NOMO-1 treated with DMSO at 0.1 percent for 48 hours (cell line): ENCODE data around the gene CREB3L1.
A peak's percentile ranks its signal among the peaks of the same experiment; 100 is the strongest.

Experiments
- DNase-seq: peaks from one replicate; lab custom pipeline; 2025; ENCODE audit not compliant: unreplicated experiment; lab: John Stamatoyannopoulos, UW

CREB3L1 gene

DNA sequence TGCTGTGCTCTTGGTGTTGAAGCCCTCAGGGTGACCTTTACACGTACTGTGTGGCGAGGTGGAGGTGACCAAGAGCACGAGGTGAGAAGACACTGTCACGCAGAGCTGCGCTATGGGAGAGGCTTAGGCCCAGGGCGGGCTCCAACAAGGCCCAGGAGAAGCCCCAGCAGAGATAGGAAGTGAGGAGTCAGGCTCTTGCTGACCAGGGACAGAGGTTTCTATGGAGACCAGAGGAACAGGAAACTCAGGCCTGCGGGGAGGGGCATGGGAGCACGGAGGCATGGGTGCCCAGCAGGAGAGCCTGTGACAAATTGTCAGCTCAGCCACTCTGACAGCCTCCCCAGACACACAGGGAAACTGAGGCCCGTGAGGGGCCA lies 85.6 kb downstream of the CREB3L1 start:
- peak; percentile 70 for DNase-seq

DNA sequence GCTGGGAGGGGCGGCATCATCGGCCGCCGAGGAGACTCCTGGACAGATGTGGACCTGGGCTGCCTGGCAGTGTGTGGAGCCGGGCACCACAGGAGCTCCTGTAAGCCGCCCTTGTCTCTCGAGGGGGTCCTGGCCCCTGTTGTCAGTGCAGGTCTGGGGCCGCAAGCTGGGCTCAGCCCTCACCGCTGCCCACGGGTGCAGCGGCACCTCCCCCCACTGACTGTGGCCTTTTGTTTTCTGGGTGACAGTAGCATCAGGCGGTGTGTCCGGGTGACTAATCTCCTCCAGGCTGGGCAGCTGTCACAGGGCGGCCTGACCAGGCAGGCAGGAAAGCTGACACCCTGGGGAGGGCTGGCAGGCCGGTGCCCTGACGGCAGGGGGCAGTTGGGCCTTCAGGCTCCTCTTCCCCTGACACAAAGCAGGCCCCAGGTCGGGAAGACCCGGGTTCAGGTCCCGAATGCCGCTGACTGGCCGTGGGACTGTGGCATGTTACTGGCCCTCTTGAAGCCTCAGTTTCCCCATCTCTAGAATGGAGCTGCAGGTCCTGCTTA lies 86.1 kb downstream of the CREB3L1 start:
- no peak for DNase-seq

DNA sequence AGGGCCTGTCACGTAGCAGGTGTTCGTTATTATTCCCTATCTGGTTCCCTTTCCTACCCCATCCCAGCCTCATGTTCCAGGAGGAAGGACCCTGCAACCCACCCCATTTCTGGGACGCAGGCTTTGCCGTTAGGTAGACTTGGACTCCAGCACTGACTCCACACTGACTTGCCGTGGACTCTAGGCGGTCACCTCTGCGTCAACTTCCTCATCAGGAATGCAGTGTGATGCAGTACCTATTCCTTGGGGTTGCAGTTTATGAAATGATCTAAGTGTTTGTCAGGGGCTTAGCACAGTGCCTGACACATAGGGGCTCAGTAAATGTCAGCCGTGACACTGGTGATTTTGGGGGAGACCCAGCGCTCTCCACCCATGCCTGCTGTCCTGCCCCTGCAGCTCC lies 86.6 kb downstream of the CREB3L1 start:
- no peak for DNase-seq

DNA sequence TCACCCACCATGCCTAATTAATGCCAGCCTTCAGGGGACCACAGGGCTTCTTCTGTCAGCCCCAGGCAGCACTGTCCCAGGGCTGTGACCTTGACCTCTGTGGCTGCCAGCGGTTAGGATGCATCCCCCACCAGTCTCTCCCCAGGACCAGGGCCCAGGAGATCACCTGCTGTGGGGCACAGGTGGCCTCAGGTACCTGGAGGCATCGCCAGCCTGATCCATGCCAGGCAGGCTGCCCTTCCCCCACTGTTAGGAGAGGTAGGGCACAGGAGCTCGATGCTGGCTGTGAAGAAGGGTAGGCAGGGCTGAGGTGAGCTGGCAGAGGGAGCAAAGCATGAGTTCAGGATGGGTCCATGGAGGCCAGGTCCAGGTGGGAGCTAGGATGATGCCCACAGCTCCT lies 87.3 kb downstream of the CREB3L1 start:
- no peak for DNase-seq

DNA sequence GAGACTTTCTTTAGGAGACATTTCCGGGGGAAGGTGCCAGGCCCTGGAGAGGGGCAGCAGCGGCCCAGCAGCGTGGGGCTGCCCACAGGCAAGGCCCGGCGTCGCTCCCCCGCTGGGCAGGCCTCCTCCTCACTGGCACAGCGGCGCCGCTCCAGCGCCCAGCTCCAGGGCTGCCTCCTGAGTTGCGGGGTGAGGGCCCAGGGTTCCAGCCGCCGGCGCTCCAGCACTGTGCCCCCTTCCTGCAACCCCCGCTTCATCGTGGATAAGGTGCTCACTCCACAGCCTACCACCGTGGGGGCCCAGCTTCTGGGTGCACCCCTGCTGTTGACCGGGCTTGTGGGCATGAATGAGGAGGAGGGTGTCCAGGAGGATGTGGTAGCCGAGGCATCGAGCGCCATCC lies 88.8 kb downstream of the CREB3L1 start:
- no peak for DNase-seq

DNA sequence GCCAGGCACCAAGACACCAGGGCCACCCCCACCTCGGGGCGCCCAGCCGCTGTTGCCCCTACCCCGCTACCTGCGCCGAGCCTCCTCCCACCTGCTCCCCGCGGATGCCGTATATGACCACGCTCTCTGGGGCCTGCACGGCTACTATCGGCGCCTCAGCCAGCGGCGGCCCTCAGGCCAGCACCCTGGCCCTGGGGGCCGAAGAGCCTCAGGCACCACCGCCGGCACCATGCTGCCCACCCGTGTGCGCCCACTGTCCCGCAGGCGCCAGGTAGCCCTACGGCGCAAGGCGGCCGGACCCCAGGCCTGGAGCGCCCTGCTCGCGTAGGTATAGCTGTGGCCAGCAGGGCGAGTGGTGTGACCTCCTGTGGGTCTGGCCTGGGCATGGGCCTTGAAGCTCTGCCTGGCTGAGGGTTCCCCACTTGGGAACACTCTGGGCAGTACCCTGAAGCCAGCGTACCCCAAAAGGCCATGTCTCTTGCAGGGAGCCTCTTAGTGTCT lies 89.2 kb downstream of the CREB3L1 start:
- no peak for DNase-seq

DNA sequence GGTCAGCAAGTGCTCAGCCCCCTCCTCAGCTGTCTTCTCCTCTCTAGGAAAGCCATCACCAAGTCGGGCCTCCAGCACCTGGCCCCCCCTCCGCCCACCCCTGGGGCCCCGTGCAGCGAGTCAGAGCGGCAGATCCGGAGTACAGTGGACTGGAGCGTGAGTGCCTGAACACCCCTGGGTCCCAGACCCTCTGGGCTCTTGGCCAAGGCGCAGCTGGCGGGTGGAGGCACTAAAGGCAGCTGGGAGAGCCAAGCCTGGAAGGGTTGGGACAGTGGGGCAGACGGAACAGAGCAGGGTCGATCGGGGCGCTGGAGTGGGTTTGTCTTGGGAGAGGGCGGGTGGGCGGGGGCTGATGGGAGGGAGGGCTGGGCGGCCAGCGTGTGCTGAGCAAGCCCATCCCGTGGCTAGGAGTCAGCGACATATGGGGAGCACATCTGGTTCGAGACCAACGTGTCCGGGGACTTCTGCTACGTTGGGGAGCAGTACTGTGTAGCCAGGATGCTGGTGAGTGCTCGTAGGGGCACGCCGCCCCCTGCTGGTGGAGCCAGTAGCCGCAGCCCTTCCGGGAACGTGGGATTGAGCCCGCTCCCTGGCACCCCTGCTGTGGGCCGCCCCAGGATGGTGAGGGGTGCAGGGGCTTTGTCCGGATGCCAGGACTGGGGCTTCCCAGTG lies 89.9 kb downstream of the CREB3L1 start:
- DNase-seq: peak; percentile 37

DNA sequence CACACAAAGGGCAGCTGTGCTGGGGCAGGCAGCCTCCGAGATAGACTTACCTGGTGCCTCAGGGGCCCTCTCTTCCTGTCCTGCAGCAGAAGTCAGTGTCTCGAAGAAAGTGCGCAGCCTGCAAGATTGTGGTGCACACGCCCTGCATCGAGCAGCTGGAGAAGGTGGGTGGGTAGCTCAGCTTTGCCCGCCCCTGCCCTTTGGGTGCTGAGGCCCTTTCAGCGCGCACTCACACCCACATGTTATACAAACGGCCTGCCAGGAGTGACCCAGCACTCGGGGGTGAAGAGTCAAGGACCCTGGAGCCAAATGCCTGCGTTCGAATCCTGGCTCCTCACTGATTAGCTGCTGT lies 90.4 kb downstream of the CREB3L1 start:
- no peak for DNase-seq

DNA sequence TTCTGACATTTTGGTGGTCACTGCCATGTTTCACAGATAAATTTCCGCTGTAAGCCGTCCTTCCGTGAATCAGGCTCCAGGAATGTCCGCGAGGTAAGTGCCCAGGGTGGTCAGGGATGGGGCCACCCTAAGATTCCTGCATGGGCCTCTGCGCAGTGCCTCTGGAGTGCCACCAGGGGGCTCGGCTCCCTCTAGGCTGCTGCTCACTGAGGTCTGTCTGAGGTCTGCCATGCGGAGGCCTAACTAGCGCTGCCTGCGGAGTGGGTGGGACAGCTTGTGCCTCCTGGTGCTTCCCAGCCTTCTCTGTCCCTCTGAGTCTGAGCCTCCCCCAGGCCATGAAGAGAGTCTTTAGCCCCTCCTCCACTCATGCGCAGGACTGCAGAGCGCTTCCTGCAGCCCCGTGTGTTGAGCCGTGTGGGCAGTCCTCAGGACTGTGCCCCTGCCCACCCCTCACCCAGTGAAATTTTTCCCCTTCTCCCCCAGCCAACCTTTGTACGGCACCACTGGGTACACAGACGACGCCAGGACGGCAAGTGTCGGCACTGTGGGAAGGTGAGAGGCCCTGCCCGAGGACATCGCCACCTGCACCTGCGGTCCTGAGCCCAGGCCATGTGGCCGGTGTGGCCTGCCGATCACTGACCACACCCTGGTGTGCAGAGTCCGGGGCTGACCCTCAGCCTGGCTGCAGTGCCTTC lies 92.1 kb downstream of the CREB3L1 start:
- peak; percentile 27 for DNase-seq

DNA sequence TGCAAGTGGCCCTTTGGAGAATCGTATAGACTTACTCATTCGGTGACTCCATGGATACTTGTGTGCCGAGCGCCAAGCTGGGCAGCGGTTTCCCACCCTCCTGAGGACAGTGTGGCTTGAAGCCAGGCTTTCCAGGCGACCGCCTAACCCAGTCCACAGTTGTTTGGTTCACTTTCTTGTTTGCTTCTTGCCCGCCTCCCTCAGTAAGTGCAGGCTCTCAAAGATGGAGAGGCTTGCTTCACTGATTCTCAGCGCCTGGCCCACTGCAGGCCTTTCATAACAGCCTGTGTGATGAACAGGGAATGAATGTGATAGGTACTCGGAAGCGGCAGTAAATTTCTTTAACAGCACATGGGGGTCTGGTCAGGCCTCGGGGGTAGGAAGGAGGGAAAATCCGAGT lies 92.8 kb downstream of the CREB3L1 start:
- no peak for DNase-seq
